Measurements from ENCODE around the gene MYOCD.
"Not testable (repeated sequence)": the region's sequence is repeated elsewhere in the genome, so short reads cannot be mapped to it uniquely, and the experiment has no call there.

The MYOCD gene, protein sequence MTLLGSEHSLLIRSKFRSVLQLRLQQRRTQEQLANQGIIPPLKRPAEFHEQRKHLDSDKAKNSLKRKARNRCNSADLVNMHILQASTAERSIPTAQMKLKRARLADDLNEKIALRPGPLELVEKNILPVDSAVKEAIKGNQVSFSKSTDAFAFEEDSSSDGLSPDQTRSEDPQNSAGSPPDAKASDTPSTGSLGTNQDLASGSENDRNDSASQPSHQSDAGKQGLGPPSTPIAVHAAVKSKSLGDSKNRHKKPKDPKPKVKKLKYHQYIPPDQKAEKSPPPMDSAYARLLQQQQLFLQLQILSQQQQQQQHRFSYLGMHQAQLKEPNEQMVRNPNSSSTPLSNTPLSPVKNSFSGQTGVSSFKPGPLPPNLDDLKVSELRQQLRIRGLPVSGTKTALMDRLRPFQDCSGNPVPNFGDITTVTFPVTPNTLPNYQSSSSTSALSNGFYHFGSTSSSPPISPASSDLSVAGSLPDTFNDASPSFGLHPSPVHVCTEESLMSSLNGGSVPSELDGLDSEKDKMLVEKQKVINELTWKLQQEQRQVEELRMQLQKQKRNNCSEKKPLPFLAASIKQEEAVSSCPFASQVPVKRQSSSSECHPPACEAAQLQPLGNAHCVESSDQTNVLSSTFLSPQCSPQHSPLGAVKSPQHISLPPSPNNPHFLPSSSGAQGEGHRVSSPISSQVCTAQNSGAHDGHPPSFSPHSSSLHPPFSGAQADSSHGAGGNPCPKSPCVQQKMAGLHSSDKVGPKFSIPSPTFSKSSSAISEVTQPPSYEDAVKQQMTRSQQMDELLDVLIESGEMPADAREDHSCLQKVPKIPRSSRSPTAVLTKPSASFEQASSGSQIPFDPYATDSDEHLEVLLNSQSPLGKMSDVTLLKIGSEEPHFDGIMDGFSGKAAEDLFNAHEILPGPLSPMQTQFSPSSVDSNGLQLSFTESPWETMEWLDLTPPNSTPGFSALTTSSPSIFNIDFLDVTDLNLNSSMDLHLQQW

DNA sequence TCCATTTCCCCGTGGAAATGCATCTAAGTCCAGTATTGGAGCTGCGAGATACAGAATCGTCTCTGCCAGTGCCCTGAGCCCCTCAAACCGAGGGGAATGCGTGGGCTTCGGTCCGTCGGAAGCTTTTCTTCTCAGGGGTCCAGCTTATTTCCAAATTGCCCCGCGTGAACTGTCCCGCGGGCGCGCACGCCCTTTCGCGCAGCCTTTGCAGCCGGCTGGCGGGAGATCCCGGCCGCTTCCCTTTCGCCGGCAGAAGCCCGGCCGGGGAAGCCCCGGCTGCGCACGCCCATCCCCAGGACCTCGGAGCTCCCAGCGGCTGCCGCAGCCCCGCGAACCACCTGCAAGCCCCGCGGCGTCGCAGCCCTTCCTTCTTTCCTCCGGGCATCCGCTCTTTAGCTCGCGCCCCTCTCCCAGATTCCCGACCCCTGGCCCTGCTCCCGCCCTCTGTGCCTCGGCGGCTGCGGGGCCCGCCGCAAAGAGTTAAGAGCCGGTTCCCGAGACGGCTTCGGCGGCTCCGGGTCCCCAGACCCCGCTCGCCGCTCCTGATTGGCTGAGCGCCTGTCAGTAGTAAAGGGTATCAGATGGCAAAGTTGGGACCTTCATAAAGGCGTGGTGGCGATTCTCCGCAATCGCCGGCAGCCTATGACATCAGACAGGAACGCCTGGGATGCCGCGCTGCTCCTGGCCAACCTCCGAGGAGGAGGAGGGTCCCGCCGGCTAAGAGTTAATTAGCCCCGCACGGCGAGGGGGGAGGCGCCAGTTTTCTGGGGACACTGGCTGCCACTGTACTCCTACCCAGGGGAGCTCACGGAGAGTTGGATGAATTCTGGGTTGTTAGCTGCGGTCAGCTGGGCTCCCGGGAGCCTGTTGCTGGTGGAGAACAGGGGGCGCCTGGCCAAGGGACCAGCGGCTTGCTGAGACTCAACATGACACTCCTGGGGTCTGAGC, at the start of gene MYOCD:
MYOCD (plus strand) TSS at position 628 of the 948 bp plus-strand sequence; CDS start at position 927, 299 bp downstream.
- DNase-seq: no peak

DNA sequence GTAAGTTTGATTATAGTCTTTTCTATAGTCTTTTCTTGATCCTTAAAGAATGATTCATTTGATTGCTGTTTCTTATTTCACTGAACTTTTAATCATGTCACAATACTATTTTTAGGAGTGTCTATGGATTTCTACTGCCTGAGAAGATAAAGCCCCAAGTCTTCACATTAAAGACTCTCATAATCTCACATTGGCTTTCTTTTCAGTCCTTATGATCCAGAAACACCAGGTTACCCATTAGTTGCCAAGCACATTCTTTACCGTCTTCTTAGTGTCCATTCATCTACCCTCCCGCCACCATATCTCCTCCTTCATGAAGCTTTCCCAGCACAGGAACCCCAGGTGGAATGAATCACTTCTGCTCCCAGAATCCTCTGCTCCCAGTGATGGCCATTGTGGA, 49.5 kb upstream of the MYOCD start:
- no peak for DNase-seq

- no peak for DNase-seq
Observed at GRCh38 chr17:12618557-12618956, 47.1 kb upstream of the MYOCD start.

GRCh38 chr17:12619459-12620199, 46.1 kb upstream of the MYOCD start:
- DNase-seq: no peak

GRCh38 chr17:12620200-12620720, 45.4 kb upstream of the MYOCD start:
- DNase-seq: no peak

DNA sequence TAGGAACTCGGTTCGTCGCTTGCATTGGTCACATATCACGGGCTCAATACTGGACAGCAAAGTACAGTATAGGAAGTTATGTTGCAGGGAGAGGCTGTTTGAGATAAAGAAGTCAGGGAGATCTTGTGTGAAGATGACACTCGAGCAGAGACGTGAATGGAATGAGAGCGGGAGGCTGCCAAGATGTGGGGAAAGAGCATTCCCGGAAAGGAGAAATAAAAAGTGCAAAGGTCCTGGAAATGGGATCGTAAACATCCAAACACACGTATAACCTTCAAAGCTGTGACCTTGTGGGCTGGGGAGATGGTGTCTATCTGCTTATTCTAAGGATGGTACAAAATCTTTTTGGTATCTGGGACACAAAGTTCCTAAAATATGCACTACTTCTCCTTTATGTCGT, 43.0 kb upstream of the MYOCD start:
- no peak for DNase-seq

GRCh38 chr17:12623220-12623848, 42.4 kb upstream of the MYOCD start:
- DNase-seq: no peak

DNA sequence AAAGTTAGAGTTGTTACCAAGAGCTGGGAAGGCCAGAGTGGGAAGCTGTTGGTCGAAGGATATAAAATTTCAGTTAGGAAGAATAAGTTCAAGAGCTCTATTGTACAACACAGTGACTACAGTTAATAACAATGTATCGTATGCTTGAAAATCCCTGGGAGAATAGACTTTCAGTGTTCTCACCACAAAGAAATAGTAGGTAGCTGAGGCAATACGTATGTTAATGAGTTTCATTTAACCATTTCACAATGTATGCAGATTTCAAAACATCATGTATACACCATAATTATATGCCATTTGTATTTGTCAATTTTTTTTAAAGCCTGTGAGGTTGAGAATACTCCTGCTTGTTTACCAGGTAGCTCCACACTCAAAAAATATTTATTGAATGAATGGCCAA, 41.5 kb upstream of the MYOCD start:
- DNase-seq: no peak

- no peak for DNase-seq
Observed at GRCh38 chr17:12625092-12625491, 40.6 kb upstream of the MYOCD start.

DNA sequence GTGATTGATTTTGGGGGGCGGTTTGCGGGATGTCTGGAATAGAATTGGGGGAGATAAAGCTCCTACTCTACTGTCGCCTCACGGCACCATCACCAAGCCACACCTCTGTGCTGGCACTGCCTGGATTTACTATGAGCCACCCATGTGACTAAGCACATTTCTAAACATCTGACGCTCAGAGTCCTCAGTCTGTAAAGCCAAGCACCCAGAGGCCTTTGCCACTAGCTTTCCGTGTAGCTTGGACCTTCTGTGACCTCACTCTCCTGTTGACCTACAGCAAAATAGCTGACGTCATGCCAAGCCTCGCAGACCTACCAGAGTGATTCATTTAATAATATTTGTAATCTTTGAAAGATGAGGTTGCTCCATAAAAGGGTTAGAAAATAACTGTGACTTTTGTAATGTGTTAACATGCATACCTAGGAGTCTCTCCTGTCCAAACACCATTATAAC, 38.5 kb upstream of the MYOCD start:
- DNase-seq: no peak

GRCh38 chr17:12627781-12628451, 37.8 kb upstream of the MYOCD start:
- DNase-seq: no peak

DNA sequence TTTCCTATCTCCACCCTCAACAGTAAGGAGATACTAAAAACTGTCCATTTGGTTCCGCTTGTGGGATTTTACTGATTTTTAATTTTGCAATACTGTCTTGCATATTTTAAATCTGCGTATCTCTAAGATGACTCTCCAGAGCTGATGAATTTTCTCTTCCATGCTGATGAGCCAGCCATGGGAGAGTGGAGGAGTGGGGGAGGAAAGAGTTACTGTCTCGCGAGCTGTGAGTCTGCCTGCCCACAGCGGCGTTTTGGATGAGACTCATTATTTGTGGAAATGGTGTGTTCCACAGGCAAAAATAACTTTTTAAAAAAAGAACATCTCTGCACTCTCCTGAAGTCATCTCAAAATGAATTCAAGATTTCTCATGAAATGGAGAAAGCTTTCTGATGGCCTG, 34.6 kb upstream of the MYOCD start:
- no peak for DNase-seq

DNA sequence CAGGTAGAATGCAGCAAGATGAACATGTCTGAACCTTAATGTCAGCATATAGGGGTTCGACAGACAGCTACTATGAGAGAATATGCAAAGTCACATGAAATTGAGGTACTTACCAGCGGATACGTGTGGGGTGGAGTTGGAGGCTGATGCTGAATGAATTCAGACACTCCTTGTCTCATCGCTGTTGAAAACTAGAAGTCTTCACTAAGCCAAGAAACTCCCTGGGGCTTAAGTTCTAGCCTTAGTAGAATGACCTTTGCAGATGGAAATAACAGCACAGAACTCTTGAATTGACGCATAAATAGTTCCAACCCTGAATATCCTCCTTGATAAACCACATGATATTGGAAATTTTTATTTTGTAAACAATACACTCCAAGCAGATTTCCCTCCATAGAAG, 32.9 kb upstream of the MYOCD start:
- no peak for DNase-seq

DNA sequence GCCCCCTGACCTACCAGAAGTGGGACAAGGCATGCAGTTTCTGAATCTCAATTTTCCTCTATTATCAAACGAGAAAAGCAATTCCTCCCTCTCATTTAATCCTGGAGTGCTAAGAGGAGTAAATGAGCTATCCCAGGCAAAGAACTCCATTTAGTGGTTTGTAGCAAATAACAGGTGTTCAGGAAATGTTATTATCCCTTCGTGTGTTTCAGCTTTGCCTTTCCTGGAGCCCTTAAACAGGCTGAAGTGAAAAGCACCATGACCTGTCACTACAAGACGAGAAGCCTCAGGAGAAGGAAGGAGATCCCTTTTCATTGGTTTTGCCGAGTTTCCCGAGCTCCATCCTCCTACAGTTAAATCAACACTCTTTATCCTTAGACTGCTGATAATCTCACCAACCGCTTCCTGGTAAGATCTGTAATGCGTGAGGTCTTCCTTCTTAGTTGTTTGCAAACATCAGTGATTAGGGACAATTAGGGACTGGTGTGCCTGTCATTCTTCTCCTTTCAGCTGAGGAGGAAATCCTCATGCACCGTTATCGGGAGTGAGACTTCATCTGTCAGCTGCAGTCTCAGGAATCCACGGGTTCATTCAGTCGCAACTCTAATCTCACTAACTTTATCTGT, 30.8 kb upstream of the MYOCD start:
- DNase-seq: no peak

DNA sequence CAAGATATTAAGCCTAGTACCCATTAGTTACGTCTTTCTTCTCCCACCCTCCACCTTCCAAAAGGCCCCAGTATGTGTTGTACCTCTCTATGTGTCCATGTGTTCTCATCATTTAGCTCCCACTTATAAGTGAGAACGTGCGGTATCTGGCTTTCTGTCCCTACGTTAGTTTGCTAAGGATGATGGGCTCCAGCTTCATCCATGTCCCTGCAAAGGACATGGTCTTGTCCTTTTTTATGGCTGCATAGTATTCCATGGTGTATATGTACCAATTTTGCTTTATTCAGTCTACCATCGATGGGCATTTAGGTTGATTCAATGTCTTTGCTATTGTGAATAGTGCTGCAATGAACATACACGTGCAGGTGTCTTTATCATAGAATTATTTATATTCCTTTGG, 29.7 kb upstream of the MYOCD start:
- not testable (repeated sequence) for DNase-seq

DNA sequence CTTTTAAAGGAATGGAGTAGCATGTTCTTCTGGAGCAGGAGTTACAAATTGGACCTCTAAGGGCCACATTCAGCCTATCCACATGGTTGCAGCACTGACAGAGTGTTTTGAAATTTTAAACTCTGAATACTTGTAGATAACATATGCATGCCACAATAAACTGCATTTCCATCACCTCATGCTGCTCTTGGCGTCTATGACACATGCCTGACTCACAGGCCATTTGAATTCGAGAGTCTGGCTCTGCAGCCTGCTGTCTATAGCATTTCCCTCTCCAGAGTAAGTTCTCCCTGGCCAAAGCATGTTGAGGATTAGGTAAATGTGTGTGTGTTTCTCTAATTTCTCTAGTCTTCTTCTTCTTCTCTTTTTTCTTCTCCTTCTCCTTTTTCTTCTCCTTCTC, 28.7 kb upstream of the MYOCD start:
- no peak for DNase-seq

DNA sequence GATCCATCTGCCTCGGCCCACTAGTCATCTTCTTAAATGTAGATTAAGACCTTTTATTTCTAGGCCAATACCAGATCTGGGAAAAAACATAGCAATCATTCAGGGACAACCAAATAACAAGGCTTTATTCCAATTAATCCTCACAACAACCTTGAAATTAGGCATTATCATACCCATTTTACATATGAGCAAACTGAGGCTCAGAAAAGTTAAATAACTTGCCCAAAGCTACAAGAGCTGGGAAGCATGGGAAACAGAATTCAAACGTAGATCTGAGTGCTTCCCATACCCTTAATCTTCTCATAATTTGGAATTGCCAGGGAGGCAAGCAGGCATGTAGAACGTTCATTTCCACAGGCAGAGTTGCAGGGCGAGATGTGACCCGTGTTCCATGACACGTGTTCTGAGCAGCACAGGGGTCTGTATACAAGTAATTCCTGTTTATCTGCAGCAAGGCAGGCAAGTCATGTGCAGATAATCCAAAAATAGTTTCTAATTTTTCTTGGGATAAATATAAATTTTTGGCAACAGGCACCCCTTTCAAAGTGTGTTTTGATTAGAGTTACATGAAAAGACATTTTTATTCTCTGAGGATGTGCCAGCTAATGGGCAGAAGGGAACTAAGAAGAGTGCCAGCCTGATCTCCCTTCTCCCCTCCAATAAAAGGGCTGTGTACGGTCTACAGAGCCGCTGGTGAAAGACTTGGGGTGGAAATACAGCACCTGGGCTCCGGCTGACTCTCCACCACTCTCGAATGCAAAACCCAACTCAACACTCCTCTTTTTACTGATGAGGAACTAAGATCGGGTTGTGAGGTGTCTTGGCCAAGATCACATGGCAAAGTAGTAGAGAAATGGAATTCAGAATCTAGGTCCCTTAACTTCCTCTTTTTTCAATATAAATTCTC, 27.7 kb upstream of the MYOCD start:
- DNase-seq: no peak

DNA sequence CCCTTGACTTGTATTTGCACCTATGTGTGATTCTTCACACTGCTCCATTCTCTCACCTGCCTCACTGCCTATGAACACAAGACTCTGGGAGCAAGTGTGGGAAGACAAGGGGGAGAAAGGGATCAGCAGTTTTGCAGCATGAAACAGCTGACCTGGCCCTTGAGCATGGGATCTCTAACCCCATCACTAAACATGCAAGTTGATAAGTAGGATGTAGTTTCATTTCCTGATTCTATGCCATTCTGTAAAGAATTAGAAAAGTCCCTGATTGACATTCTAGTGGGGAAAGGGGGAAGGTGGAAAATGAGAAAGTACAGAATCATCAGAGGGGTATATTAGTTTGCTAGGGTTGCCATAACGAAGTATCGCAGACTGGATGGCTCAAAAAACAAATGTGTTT, 25.3 kb upstream of the MYOCD start:
- DNase-seq: no peak

- DNase-seq: no peak
Observed at GRCh38 chr17:12641084-12641483, 24.6 kb upstream of the MYOCD start.
